ENCODE measurements around the gene SLC19A2. TPM values are rescaled to one million over a fixed set of nuclear protein-coding genes. Genes with fewer than 3 reads are reported as not detected.

SLC19A2 gene
- total RNA-seq, 1 experiment from 2014 or later = 12.8 TPM

GRCh38 chr1:169484101-169484500 lies 1.6 kb downstream of the SLC19A2 start:
- H3K4me1 Mint-ChIP-seq = peaks cover 75 to 77% of the 10 kb centered on the region in 2 experiments
- Histone ChIP-seq H2BK15ac (ENCODE audit: low read depth, low read length) (no peak overlapping the region), H3K27me3 (ENCODE audit: insufficient read depth, low read length) (no peaks in the 10 kb centered on the region), H3K56ac (ENCODE audit: insufficient read length, low read depth, low read length) (no peak overlapping the region), H2BK5ac (ENCODE audit: insufficient read length, low read length) (no peak overlapping the region), H3K23me2 (ENCODE audit: insufficient read length, low read depth, low read length, poor library complexity, severe bottlenecking) (peaks cover 15% of the 10 kb centered on the region), H3K79me2 (ENCODE audit: insufficient read depth, low read length) (peaks cover 26% of the 10 kb centered on the region; the same call in 1 of the 2 replicates), H2AFZ (ENCODE audit: low read length) (no peak overlapping the region), H3K4me1 (ENCODE audit: insufficient read depth, low read length) (peaks cover 14% of the 10 kb centered on the region), H4K5ac (ENCODE audit: insufficient read length, low read depth, low read length) (no peak overlapping the region), H3K14ac (ENCODE audit: insufficient read depth, low read length) (no peak overlapping the region), H3K9ac (ENCODE audit: extremely low read depth, insufficient read length, low read length) (no peak overlapping the region), H2BK20ac (ENCODE audit: low read depth, low read length, poor library complexity, severe bottlenecking) (no peak overlapping the region), H3K79me1 (ENCODE audit: insufficient read depth, low read depth, low read length, poor library complexity, severe bottlenecking) (peaks cover 4% of the 10 kb centered on the region), H3K18ac (ENCODE audit: insufficient read length, low read depth, low read length) (no peak overlapping the region), H3K27ac (ENCODE audit: insufficient read length, low read depth, low read length) (no peak overlapping the region), H3K23ac (ENCODE audit: insufficient read length, low read depth, low read length) (no peak overlapping the region), H3K4ac (ENCODE audit: low read depth, low read length) (no peak overlapping the region), H2BK12ac (ENCODE audit: insufficient read length, low read depth, low read length) (no peak overlapping the region), H2BK120ac (ENCODE audit: low read depth, low read length, poor library complexity, severe bottlenecking) (no peak overlapping the region), H4K91ac (ENCODE audit: insufficient read length, low read depth, low read length) (no peak overlapping the region), H4K8ac (replicated peaks; ENCODE audit: insufficient read length, low read depth, low read length) (no peak overlapping the region), H4K20me1 (ENCODE audit: control insufficient read depth, insufficient read depth, insufficient read length) (no peaks in the 10 kb centered on the region), H2AK5ac (ENCODE audit: insufficient read length, low read length) (no peak overlapping the region), H3K9me3 (ENCODE audit: control insufficient read depth, low read depth, low read length) (no peaks in the 10 kb centered on the region), H3T11ph (ENCODE audit: low read length) (no peak overlapping the region), H3K4me2 (ENCODE audit: insufficient read depth, insufficient read length, low read length) (peak overlapping the region; percentile 95)
- WGBS (ENCODE audit: extremely low coverage, insufficient read length, low lambda C conversion rate) = no CpG with 5 or more reads among the region's 4 CpGs
- TF ChIP-seq CTCF (conservative IDR thresholded peaks at IDR 0.05) = no peak
- H3K27ac Mint-ChIP-seq = no peak overlapping the region
- H3K4me3 Mint-ChIP-seq = peak overlapping the region; percentile 85 to 97
- H3K27me3 Mint-ChIP-seq (ENCODE audit: low read depth) = no peaks in the 10 kb centered on the region
- no peaks in the 10 kb centered on the region; a peak in 1 of 5 replicates for H3K9me3 Mint-ChIP-seq
- no peaks in the 10 kb centered on the region; a peak in 1 of 7 replicates for H3K36me3 Mint-ChIP-seq (ENCODE audit: insufficient read depth in 1 of 3, low read depth in 3 of 3)
- DNase-seq = no peak

Measured in H9 (cell line).